ENCODE data around the gene IQCF6.

The IQCF6 gene

DNA sequence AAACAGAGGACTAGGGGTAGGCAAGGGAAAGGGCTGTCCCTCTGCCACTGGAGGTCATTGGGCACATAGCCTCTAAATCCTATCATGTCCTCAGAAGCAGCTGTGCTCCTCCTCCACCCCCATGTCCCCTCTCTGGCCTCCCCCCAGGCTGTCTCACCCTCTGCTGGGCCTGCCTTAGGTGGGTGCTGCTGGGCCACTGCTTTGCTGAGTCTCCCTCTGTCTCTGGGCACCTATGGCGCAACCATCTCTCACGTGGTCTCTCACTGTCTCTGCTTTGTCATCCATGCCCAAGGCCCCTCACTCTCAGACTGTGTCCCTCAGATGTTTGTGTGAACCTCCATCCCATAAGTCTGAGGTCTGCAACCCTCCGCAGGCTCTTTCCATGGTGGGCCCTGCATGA is 35.0 kb upstream of the IQCF6 start:
- no peak overlapping the region for H3K27ac ChIP-seq
- TF ChIP-seq, protein P1, sequence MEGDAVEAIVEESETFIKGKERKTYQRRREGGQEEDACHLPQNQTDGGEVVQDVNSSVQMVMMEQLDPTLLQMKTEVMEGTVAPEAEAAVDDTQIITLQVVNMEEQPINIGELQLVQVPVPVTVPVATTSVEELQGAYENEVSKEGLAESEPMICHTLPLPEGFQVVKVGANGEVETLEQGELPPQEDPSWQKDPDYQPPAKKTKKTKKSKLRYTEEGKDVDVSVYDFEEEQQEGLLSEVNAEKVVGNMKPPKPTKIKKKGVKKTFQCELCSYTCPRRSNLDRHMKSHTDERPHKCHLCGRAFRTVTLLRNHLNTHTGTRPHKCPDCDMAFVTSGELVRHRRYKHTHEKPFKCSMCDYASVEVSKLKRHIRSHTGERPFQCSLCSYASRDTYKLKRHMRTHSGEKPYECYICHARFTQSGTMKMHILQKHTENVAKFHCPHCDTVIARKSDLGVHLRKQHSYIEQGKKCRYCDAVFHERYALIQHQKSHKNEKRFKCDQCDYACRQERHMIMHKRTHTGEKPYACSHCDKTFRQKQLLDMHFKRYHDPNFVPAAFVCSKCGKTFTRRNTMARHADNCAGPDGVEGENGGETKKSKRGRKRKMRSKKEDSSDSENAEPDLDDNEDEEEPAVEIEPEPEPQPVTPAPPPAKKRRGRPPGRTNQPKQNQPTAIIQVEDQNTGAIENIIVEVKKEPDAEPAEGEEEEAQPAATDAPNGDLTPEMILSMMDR (IDR thresholded peaks at IDR 0.05): no peak
- TF ChIP-seq ZFX (IDR thresholded peaks at IDR 0.05; ENCODE audit: borderline replicate concordance): no peak

DNA sequence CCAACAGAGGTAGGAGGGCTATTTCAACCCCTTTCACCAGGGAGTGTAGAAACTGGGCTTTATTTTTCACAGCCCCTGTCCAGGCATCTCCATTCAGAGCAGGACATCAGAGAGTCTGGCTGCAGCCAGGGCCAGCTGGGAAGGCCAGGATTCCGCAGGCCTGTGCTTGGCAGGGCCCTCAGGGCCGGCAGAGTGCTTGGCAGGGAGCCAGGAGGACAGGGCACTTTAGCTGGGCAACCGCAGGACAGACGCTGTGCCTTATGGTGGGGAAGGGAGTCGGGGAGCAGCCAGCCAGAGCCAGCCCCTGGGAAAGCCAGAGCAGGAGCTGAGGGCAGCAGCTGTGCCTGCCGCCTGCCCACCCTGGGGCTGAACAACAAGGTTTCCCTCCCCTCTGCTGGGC is 34.5 kb upstream of the IQCF6 start:
- no peak overlapping the region for H3K27ac ChIP-seq
- no peak for TF ChIP-seq ZFX (IDR thresholded peaks at IDR 0.05; ENCODE audit: borderline replicate concordance)
- TF ChIP-seq, protein P1 (IDR thresholded peaks at IDR 0.05): no peak

DNA sequence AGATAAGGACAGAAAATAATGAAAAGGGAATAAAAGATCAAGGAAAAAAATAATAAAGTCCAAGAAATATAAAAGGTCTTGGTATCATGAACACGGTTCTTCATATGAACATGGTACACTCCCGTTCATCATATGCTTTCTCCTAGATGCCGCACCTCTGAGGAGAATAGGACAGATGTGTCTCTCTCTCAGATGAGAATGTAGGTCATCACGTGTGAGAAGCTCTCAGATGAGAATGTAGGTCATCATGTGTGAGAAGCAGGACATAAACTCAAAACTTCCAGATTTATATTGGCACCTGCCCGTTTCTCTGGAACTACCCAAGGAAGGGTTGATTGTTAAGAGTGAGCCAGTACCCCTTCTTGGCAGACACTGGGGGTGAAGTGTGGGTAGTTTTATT is 29.9 kb upstream of the IQCF6 start:
- TF ChIP-seq, protein P1 (IDR thresholded peaks at IDR 0.05): no peak
- no peak for TF ChIP-seq ZFX (IDR thresholded peaks at IDR 0.05; ENCODE audit: borderline replicate concordance)
- H3K27ac ChIP-seq: no peak overlapping the region

DNA sequence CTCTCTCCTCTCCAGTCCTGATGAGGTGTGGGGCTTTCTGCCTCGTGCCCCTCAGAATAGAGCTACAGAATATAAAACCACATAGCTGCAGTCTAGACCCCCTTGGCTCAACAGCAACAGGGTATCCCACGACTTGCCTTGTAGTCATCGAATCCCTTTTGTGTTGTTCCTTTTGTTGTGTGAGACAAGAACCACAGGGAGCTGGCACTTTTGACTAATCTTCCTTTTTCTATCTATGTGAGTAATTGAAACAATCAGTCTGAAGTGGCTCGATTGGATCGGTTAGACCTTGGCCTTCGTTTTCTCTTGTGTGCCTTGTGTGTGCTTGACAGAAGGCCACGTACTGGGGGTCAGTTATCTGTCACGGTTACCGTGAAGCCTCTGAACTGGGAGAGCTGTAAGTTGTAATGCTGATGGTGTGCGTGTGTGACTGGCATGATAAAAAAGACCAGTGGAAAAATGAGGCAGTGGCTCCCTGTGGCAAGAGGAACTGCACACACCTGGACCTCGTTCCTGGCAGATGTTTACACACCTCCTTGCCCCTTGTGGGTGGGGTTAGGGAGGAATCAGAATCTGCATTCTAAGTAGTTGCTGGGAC is 23.2 kb upstream of the IQCF6 start:
- TF ChIP-seq, protein P1 (IDR thresholded peaks at IDR 0.05): no peak
- no peak for TF ChIP-seq ZFX (IDR thresholded peaks at IDR 0.05; ENCODE audit: borderline replicate concordance)
- no peak overlapping the region for H3K27ac ChIP-seq

DNA sequence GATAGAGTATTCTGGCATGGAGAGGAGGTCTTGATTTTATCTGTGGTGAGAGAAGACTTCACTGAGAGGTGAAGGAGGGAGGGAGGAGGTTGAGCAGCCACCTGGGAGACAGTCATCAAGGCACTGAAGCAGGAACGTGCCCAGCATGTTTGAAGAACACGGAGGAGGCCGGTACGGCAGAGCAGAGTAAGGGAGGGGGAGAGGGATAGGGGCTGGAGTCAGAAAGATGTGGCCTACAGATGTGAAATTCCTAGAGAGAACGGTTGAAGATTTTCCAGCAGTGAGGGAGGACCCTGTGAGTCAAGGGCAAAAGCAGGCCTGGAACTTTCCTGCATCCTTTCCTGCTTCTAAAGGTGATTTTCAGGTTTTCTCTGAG is 21.7 kb upstream of the IQCF6 start:
- TF ChIP-seq ZFX (IDR thresholded peaks at IDR 0.05; ENCODE audit: borderline replicate concordance): no peak
- TF ChIP-seq, protein P1 (IDR thresholded peaks at IDR 0.05): no peak
- no peak overlapping the region for H3K27ac ChIP-seq

DNA sequence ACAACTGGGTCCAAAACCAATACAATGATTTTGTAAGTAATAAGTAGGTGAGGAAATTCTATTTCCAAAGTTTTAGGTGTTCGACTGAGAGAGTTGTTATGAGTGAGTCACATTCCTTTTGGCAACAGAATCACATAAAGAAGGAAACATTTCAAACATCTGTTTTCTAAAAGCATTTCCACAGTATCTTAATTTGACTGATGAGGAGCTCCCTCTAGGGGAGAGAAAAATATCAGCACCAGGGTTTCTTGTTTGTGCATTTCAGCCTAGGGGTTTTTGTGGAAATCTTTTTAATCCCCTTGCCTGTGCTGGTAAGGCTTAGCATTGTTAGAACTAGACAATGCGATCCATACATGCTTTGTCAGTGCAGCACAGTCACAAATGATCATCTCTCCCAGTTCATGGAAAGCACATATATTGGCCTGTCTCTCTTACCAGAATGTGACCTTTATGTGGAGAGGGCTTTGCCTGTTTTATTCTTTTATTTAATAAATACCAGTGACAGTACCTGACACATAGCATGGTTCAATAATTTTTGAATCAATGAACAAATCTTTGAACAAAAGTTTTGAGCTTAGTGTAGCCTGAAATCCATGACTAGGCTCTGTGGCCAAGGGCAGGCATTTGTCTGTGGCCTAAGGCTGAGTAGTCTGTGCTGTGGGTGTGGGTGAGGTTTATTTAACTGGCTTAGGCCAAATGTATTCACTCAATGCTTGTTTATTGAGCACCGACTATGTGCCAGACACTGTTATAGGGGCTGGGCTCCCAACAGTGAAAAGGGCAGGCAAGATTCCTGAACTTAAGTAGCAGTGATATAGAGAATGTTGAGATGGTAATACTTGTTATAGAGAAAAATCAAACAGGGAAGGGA is 21.1 kb upstream of the IQCF6 start:
- H3K27ac ChIP-seq: no peak overlapping the region
- TF ChIP-seq, protein P1 (IDR thresholded peaks at IDR 0.05): peak; percentile 91
- TF ChIP-seq ZFX (IDR thresholded peaks at IDR 0.05; ENCODE audit: borderline replicate concordance): no peak

DNA sequence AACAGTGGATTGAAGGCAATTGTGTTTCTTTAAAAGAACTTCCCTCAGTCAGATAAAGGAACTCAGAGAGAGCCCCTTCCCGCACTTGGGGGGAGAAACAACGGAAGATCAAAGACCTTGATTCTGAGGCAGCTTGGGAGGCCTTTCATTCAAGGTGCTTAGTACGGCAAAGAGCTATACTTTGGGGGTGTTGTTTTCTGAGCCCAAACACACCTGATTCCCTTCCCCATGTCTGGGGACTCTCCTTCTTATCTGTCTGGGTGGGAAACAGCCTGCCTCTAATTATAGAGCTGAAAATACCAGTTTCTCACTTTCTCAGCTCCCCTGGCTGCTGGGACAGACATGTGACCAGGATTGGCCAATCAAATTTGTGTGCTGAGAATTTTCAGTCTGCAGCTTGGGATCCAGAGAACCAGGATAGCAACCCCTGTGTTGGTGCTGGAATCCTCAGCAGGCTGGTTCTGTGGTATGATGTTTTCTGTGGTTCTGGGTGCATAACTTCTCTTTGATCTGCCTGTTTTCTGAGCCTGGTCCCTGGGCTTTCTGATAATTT is 19.4 kb upstream of the IQCF6 start:
- H3K27ac ChIP-seq: no peak overlapping the region
- TF ChIP-seq ZFX (IDR thresholded peaks at IDR 0.05; ENCODE audit: borderline replicate concordance): no peak
- TF ChIP-seq, protein P1 (IDR thresholded peaks at IDR 0.05): no peak
